GM23248 (cell line): ENCODE measurements around the gene ASB10. TPM values are rescaled to one million over a fixed set of nuclear protein-coding genes. Genes with fewer than 3 reads are reported as not detected.

Experiments
- DNase-seq: peaks from one replicate; pipeline ENCODE4 v3.0.0-alpha.2; 2015
- H2AFZ ChIP-seq: fragments of 200-600 bp; sonication (generic); 2 replicates; pipeline ENCODE4 v1.6.1; 2016; ENCODE audit warnings: antibody characterized with exemption
- H3F3A ChIP-seq: fragments of 200-600 bp; sonication (generic); 2 replicates; pipeline ENCODE4 v1.6.1; 2016; ENCODE audit warnings: mild to moderate bottlenecking, antibody characterized with exemption, mixed run types; ENCODE audit not compliant: insufficient read depth
- H3K27ac ChIP-seq: fragments of 200-600 bp; sonication (generic); 2 replicates; pipeline ENCODE4 v1.5.1; 2016; ENCODE audit warnings: mild to moderate bottlenecking
- H3K27me3 ChIP-seq: fragments of 200-600 bp; sonication (generic); replicated peaks from 2 replicates; pipeline ENCODE4 v1.6.1; 2016; ENCODE audit warnings: mild to moderate bottlenecking; ENCODE audit not compliant: insufficient read depth
- H3K36me3 ChIP-seq: fragments of 200-600 bp; sonication (generic); 2 replicates; pipeline ENCODE4 v1.6.1; 2016; ENCODE audit warnings: low read depth, mild to moderate bottlenecking
- H3K4me1 ChIP-seq: fragments of 200-600 bp; sonication (generic); 2 replicates; pipeline ENCODE4 v1.6.1; 2016; ENCODE audit warnings: mild to moderate bottlenecking; ENCODE audit not compliant: insufficient read depth
- H3K4me2 ChIP-seq: fragments of 200-600 bp; sonication (generic); one replicate; pipeline ENCODE4 v1.6.1; 2016; ENCODE audit warnings: mild to moderate bottlenecking; ENCODE audit not compliant: unreplicated experiment
- H3K4me3 ChIP-seq: fragments of 200-600 bp; sonication (generic); 2 replicates; pipeline ENCODE4 v1.5.1; 2016; ENCODE audit warnings: mild to moderate bottlenecking
- H3K79me2 ChIP-seq: fragments of 200-600 bp; sonication (generic); 2 replicates; pipeline ENCODE4 v1.6.1; 2016; ENCODE audit warnings: mild to moderate bottlenecking; ENCODE audit not compliant: insufficient read depth
- H3K9ac ChIP-seq: fragments of 200-600 bp; sonication (generic); 2 replicates; pipeline ENCODE4 v1.6.1; 2016; ENCODE audit warnings: mild to moderate bottlenecking
- H3K9me2 ChIP-seq: fragments of 200-600 bp; sonication (generic); 2 replicates; pipeline ENCODE4 v1.6.1; 2016; ENCODE audit warnings: mixed run types, mild to moderate bottlenecking, moderate library complexity; ENCODE audit not compliant: insufficient read depth
- H3K9me3 ChIP-seq: fragments of 200-600 bp; sonication (generic); one replicate; pipeline ENCODE4 v1.6.1; 2017; ENCODE audit warnings: low read depth
- H4K20me1 ChIP-seq: fragments of 200-600 bp; sonication (generic); 2 replicates; pipeline ENCODE4 v1.6.0; 2016; ENCODE audit not compliant: insufficient read depth
- EZH2 ChIP-seq: fragments of 200-600 bp; sonication (generic); IDR thresholded peaks from 2 replicates; pipeline ENCODE4 v1.6.1; 2018; ENCODE audit warnings: antibody characterized with exemption, mild to moderate bottlenecking; ENCODE audit not compliant: insufficient read depth, poor library complexity, severe bottlenecking
- EZH2phosphoT487 ChIP-seq: fragments of 200-600 bp; sonication (generic); IDR thresholded peaks from 2 replicates; pipeline ENCODE4 v1.6.1; 2018; ENCODE audit warnings: antibody characterized with exemption, moderate library complexity, mild to moderate bottlenecking, low read depth; ENCODE audit not compliant: insufficient read depth
- WGBS, 2 experiments: methylation state at CpG; one replicate each; pipeline ENCODE4 v1.1.6; 2015 to 2017; ENCODE audit warnings: low lambda C conversion rate in 2 of 2, low coverage in 1 of 2; ENCODE audit errors: missing lambda C conversion rate in 2 of 2; 5-methylcytosine and 5-hydroxymethylcytosine counted together
- in situ Hi-C: fragments of 300-500 bp; cut with MboI; formaldehyde crosslinking; loops from 2 replicates; pipeline ENCODE4 v1.15.0; 2020
- polyA plus RNA-seq: library from polyadenylated mRNA; unstranded; fragments of >200 nt; fragmentation: Nextera tagmentation; extraction: Ambion mirVana; gene quantifications from 2 replicates; pipeline ENCODE4 v1.2.1, GENCODE V29; 2016
- total RNA-seq: library from RNA; depleted of rRNA; stranded (reverse); fragments of >200 nt; shearing (Covaris generic); gene quantifications from 2 replicates; pipeline ENCODE4 v1.2.3, GENCODE V29; 2014

ASB10 gene
- total and polyA plus RNA-seq, 2 experiments from 2014 or later: not detected

DNA sequence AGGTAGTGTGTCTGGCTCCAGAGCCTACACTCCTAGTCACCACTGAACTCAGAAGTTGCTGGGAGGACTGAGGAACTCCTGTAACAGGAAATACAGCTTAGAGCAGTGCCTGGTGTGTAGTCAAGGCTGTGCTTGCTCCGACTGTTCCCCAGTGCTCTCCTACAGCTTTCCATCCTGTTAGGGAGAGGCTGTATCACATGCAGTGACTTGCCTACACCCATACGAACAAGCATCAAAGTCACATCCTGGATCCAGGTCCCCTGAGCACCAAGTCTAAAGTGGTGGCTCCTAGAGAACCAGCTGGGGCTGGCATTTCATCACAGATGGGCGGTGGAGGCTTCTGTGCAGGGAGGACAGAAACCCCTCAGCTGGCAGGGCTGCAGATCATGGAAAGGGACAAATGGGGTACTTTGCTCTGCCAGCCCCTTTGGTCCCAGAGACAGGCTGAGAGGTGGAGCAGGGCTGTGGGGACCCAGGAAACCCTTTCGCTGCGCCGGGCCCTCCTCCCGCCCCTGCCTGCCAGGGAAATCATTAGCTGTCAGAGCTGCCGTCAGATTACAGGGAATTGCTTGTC, 7.7 kb downstream of the ASB10 start:
- DNase-seq: no peak
- H3K9me2 ChIP-seq: no peaks in the 10 kb centered on the region
- H3K4me3 ChIP-seq: no peak overlapping the region
- no peaks in the 10 kb centered on the region for H3F3A ChIP-seq
- H3K9me3 ChIP-seq: no peaks in the 10 kb centered on the region
- H2AFZ ChIP-seq: no peak overlapping the region
- no peaks in the 10 kb centered on the region for H4K20me1 ChIP-seq
- TF ChIP-seq EZH2phosphoT487: no peak
- in situ Hi-C loops: no loop called here
- H3K9ac ChIP-seq: no peak overlapping the region
- no peaks in the 10 kb centered on the region for H3K4me1 ChIP-seq
- no peaks in the 10 kb centered on the region for H3K79me2 ChIP-seq
- WGBS, 2 experiments: 45 to 47% methylated on average over 8 of the region's 8 CpGs
- no peaks in the 10 kb centered on the region for H3K36me3 ChIP-seq
- no peak overlapping the region for H3K27ac ChIP-seq
- H3K27me3 ChIP-seq: peaks cover 55% of the 10 kb centered on the region
- no peak overlapping the region for H3K4me2 ChIP-seq

DNA sequence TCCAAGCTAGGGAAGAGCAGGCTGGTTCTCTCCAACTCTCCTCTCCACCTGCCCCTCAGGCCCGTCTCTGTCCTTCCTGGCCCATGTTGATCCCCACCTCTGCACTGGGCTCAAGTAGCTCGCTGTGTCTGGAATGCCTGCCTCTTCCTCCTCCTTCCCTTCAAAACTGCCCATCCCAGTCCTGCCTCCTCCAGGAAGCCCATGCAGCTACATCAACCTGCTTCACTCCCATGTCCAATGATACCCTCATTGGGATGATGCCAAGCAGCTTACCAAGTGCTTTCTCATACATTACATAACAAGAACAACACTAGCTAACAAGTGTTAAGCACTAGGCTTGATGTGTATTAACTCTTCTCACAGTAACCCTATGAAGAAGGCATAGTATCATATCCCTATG, 8.2 kb downstream of the ASB10 start:
- Histone ChIP-seq H3K27me3 (peaks cover 55% of the 10 kb centered on the region), H2AFZ (no peak overlapping the region), H3K79me2 (no peaks in the 10 kb centered on the region), H3K9me3 (no peaks in the 10 kb centered on the region), H3K36me3 (no peaks in the 10 kb centered on the region), H3K4me1 (no peaks in the 10 kb centered on the region), H3K9ac (no peak overlapping the region), H3K4me3 (no peak overlapping the region), H3K27ac (no peak overlapping the region), H4K20me1 (no peaks in the 10 kb centered on the region), H3F3A (no peaks in the 10 kb centered on the region), H3K4me2 (no peak overlapping the region), H3K9me2 (no peaks in the 10 kb centered on the region)
- in situ Hi-C loops: no loop called here
- 23 to 33% methylated on average over 2 of the region's 2 CpGs for WGBS, 2 experiments
- DNase-seq: no peak
- TF ChIP-seq EZH2phosphoT487: no peak
- TF ChIP-seq EZH2: no peak

DNA sequence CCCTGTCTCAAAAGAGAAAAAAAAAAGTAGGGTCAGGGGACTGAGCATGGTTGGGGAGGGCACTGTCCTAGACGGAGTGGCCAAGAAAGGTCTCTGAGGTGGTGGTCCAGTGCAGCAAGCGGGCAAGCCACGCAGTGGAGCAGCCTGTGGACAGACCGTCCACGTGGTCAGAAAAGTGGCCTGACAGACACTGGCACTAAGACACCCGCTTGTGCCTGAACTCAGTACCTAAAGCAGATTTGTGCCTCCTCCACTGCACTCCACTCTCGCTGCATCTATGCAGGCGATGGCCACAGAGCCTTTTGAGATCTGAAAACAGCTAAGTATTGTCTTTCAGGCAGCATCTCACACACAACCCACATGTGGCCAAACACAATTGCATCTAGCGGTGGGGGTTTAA, 8.8 kb downstream of the ASB10 start:
- Histone ChIP-seq H3K9me3 (no peaks in the 10 kb centered on the region), H3K27ac (no peak overlapping the region), H3F3A (no peaks in the 10 kb centered on the region), H3K27me3 (peaks cover 61% of the 10 kb centered on the region), H3K4me2 (no peak overlapping the region), H3K4me1 (no peaks in the 10 kb centered on the region), H3K79me2 (no peaks in the 10 kb centered on the region), H3K9ac (no peak overlapping the region), H3K4me3 (no peak overlapping the region), H3K9me2 (no peaks in the 10 kb centered on the region), H2AFZ (no peak overlapping the region), H4K20me1 (no peaks in the 10 kb centered on the region), H3K36me3 (no peaks in the 10 kb centered on the region)
- WGBS, 2 experiments: 67 to 73% methylated on average over 9 of the region's 9 CpGs
- TF ChIP-seq EZH2phosphoT487 (no peak), EZH2 (no peak)
- DNase-seq: no peak
- in situ Hi-C loops: no loop called here

DNA sequence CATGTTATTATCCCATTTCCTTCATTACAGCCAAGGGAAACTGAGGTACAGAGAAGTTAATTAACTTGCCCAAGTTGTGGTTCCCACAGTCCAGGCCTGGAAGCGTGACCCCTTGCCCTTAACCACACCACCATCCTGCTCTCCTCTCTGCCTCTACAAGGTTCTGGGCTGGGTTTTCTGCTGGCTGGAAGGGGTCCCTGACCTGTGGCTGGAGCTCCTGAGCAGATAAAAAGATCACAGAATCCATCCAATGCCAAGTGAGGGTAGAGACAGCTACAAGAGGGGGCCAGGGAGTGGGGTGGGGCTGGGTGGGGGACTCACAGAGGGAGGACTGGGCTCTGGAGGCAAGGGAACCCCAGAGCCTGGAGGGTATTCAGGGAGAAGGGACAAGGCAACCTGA, 9.7 kb downstream of the ASB10 start:
- H3F3A ChIP-seq: no peaks in the 10 kb centered on the region
- peaks cover 59% of the 10 kb centered on the region for H3K27me3 ChIP-seq
- in situ Hi-C loops: no loop called here
- no peak for DNase-seq
- no peak overlapping the region for H3K4me3 ChIP-seq
- 58 to 83% methylated on average over 1 of the region's 1 CpG for WGBS, 2 experiments
- H3K4me1 ChIP-seq: no peaks in the 10 kb centered on the region
- no peak overlapping the region for H2AFZ ChIP-seq
- H3K4me2 ChIP-seq: no peak overlapping the region
- H3K9me3 ChIP-seq: no peaks in the 10 kb centered on the region
- TF ChIP-seq EZH2 (no peak), EZH2phosphoT487 (no peak)
- no peaks in the 10 kb centered on the region for H3K9me2 ChIP-seq
- H3K79me2 ChIP-seq: no peaks in the 10 kb centered on the region
- H4K20me1 ChIP-seq: no peaks in the 10 kb centered on the region
- H3K9ac ChIP-seq: no peak overlapping the region
- H3K36me3 ChIP-seq: no peaks in the 10 kb centered on the region
- no peak overlapping the region for H3K27ac ChIP-seq

DNA sequence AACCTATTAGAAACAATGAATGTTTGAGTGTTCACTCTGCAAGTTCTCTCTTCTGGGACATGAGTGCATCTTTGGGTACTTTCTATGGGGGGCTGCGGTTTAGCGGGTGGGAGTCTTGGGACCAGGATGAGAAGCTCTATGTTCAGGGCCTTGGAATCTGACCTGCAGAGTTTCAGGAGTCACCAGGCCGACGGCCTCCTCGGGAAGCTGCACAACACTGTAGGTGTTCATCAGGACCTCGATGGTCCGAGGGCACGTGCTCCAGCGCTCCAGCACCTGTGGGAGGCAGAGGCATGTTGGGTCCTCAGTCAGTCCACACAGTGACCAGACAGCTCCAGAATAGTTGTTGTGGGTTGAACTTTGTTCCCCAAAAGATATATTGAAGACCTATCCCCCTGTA, 10.6 kb downstream of the ASB10 start:
- in situ Hi-C loops: no loop called here
- no peak for DNase-seq
- Histone ChIP-seq H3F3A (no peaks in the 10 kb centered on the region), H3K27ac (no peak overlapping the region), H3K36me3 (no peaks in the 10 kb centered on the region), H3K4me1 (no peaks in the 10 kb centered on the region), H3K4me3 (no peak overlapping the region), H3K79me2 (no peaks in the 10 kb centered on the region), H3K4me2 (no peak overlapping the region), H3K9ac (no peak overlapping the region), H2AFZ (no peak overlapping the region), H4K20me1 (no peaks in the 10 kb centered on the region), H3K9me2 (no peaks in the 10 kb centered on the region), H3K9me3 (no peaks in the 10 kb centered on the region), H3K27me3 (peaks cover 54% of the 10 kb centered on the region)
- WGBS, 2 experiments: 70 to 73% methylated on average over 9 of the region's 9 CpGs
- TF ChIP-seq EZH2phosphoT487: no peak
- TF ChIP-seq EZH2: no peak
